Measurements from ENCODE around the gene ABHD8.

DNA sequence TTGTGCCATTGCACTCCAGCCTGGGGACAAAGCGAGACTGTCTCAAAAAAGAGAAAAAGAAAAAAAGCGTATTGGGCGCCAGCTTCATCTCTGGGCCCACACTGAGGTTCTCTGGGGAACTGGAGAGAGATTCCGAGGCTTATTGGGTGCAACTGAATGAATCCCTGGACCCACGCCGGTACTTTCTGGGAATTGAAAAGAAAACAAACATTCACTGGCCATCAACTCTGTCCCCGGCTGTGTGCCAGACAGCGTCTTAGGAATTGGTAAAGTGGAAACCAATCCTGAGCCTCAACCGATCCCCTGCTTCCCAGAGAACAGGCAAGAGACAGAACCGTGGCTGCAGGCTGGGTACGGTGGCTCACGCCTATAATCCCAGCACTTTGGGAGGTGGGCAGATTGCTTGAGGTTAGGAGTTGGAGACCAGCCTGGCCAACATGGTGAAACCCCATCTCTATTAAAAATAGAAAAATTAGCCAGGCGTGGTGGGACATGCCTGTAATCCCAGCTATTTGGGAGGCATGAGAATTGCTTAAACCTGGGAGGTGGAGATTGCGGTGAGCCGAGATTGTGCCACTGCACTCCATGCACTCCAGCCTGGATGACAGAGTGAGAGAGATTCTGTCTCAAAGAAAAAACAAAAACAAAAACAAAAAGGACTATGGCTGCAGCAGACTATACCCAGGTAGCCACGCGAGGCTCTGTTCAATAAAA, 22.8 kb upstream of the ABHD8 start:
- TF ChIP-seq EZH2phosphoT487 (IDR thresholded peaks at IDR 0.05; ENCODE audit: insufficient read depth, low read depth) (no peak), EZH2 (IDR thresholded peaks at IDR 0.05; ENCODE audit: insufficient read depth, poor library complexity, severe bottlenecking) (no peak)

Measured in GM23248 (cell line).